ENCODE data around the gene CFAP91. TPM values are rescaled to one million over a fixed set of nuclear protein-coding genes. Genes with fewer than 3 reads are reported as not detected.

The CFAP91 gene
- total RNA-seq, 2 experiments from 2014 or later, result not detected

DNA sequence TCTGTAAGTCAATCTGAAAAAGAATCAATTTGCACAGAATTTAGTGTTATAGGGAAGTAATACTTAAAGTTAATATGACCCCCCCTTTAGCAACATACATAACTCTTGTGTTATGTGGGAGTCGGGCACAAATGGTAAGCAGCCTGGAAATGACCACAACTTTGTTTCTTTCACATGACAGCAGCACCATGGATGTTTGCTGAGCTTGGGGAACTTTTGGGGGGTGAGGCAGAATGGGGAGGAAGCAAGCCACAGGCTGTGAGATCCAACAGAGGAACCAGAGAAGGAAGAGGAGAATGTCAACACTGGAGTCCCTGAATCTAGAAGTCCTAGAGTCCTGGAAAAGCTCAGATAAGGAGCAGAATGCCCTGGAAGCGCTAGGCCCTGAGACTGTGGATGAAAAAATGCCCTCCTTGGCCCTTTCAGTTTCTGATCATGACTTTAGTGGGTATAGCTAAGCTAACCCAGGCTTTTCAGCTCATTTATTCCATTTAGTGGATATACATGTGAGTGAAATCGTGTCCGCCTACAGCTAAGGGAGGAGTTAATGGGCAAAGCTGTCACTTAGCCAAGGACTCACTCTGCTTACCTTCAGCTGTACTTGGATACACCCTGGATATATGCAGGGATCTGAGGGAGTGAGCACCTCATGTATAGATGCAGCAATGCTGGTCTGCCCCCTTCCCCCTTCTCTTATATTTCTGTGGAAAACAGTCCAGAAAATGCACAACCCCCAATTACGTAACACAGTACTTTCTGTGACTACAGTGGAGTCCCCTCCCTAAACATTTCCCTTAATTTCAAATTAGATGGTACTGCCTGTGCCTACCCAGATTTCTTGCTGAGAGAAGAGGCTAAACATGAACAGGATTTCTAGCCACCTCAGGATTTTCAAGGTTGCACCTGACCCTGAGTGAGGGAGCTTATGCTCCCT is 39.1 kb downstream of the CFAP91 start:
- ChIA-PET POLR2A (no interaction called here), CTCF (interaction anchor here (1.5 kb wide), 1 partner anchor 9 kb away, joined by 4 read pairs; no protein-coding TSS in a partner anchor)
- Mint-ChIP-seq H3K27me3 (peaks cover 64% of the 10 kb centered on the region), H3K4me1 (ENCODE audit: low read depth) (no peaks in the 10 kb centered on the region), H3K4me3 (no peak overlapping the region), H3K9me3 (no peaks in the 10 kb centered on the region), H3K36me3 (ENCODE audit: low read depth) (no peaks in the 10 kb centered on the region), H3K27ac (no peak overlapping the region)
- Histone ChIP-seq H3K4me1 (ENCODE audit: insufficient read depth, low read length) (no peaks in the 10 kb centered on the region), H3K9me3 (ENCODE audit: control insufficient read depth in 1 of 2, insufficient read depth in 1 of 2, low read length in 2 of 2) (no peaks in the 10 kb centered on the region), H3K27me3 (ENCODE audit: control insufficient read depth in 1 of 2, insufficient read depth in 2 of 2, low read length in 2 of 2) (peaks cover 6 to 7% of the 10 kb centered on the region in 2 experiments), H3K27ac (ENCODE audit: low read depth in 1 of 2, low read length in 2 of 2) (no peak overlapping the region), H3K4me3 (ENCODE audit: low read length) (no peak overlapping the region), H3K36me3 (ENCODE audit: insufficient read depth, low read length) (no peaks in the 10 kb centered on the region)
- ATAC-seq (ENCODE audit: poor library complexity) (no peak), DNase-seq (no peak)
- intact Hi-C loops (cut with DNase I, micrococcal nuclease), result no loop called here
- TF ChIP-seq, protein P1, sequence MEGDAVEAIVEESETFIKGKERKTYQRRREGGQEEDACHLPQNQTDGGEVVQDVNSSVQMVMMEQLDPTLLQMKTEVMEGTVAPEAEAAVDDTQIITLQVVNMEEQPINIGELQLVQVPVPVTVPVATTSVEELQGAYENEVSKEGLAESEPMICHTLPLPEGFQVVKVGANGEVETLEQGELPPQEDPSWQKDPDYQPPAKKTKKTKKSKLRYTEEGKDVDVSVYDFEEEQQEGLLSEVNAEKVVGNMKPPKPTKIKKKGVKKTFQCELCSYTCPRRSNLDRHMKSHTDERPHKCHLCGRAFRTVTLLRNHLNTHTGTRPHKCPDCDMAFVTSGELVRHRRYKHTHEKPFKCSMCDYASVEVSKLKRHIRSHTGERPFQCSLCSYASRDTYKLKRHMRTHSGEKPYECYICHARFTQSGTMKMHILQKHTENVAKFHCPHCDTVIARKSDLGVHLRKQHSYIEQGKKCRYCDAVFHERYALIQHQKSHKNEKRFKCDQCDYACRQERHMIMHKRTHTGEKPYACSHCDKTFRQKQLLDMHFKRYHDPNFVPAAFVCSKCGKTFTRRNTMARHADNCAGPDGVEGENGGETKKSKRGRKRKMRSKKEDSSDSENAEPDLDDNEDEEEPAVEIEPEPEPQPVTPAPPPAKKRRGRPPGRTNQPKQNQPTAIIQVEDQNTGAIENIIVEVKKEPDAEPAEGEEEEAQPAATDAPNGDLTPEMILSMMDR (IDR thresholded peaks at IDR 0.05), result no peak

- Mint-ChIP-seq H3K9me3 (no peaks in the 10 kb centered on the region), H3K27me3 (peaks cover 61% of the 10 kb centered on the region)
- CTCF ChIA-PET, result no interaction called here
These were observed 41.1 kb downstream of the CFAP91 start for GRCh38 chr3:119743921-119744320.

DNA sequence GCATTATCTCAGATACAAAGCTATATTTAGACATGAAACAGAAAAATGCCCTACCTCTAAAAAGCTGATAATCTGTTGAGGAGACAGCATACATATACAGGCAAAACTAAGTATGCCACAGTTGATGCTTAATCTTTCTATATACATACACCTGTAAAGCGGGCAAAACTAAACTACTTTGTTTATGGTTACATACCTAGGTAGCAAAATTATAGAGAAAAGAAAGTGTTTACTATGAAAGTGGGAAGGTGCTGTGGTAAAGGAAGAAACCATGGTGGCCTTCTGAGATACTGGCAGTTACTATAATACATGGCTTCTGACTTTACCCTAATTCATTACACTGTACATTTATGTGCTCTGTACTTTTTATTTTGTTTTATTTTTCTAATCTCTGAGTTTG is 43.1 kb downstream of the CFAP91 start:
- Mint-ChIP-seq H3K4me3 (no peak overlapping the region), H3K4me1 (ENCODE audit: low read depth) (no peaks in the 10 kb centered on the region), H3K9me3 (no peaks in the 10 kb centered on the region), H3K36me3 (ENCODE audit: low read depth) (no peaks in the 10 kb centered on the region), H3K27ac (no peak overlapping the region), H3K27me3 (peaks cover 62% of the 10 kb centered on the region)
- Histone ChIP-seq H3K4me1 (ENCODE audit: insufficient read depth, low read length) (no peaks in the 10 kb centered on the region), H3K36me3 (ENCODE audit: insufficient read depth, low read length) (no peaks in the 10 kb centered on the region), H3K4me3 (ENCODE audit: low read length) (no peak overlapping the region), H3K27ac (ENCODE audit: low read depth in 1 of 2, low read length in 2 of 2) (no peak overlapping the region), H3K27me3 (ENCODE audit: control insufficient read depth in 1 of 2, insufficient read depth in 2 of 2, low read length in 2 of 2) (peaks cover 3 to 17% of the 10 kb centered on the region in 2 experiments), H3K9me3 (ENCODE audit: control insufficient read depth in 1 of 2, insufficient read depth in 1 of 2, low read length in 2 of 2) (no peaks in the 10 kb centered on the region)
- TF ChIP-seq, protein P1 (IDR thresholded peaks at IDR 0.05), result no peak
- DNase-seq (no peak), ATAC-seq (ENCODE audit: poor library complexity) (no peak)
- intact Hi-C loops (cut with DNase I, micrococcal nuclease), result no loop called here
- ChIA-PET POLR2A (no interaction called here), CTCF (no interaction called here)

More at GRCh38 chr3:119743921-119744320, 41.1 kb downstream of the CFAP91 start:
- no peak for ATAC-seq (ENCODE audit: poor library complexity)
- Mint-ChIP-seq H3K4me1 (ENCODE audit: low read depth) (no peaks in the 10 kb centered on the region), H3K4me3 (no peak overlapping the region), H3K36me3 (ENCODE audit: low read depth) (no peaks in the 10 kb centered on the region), H3K27ac (no peak overlapping the region)
- DNase-seq, result no peak
- intact Hi-C loops (cut with DNase I, micrococcal nuclease), result no loop called here
- Histone ChIP-seq H3K9me3 (ENCODE audit: control insufficient read depth in 1 of 2, insufficient read depth in 1 of 2, low read length in 2 of 2) (no peaks in the 10 kb centered on the region), H3K4me3 (ENCODE audit: low read length) (no peak overlapping the region), H3K27me3 (ENCODE audit: control insufficient read depth in 1 of 2, insufficient read depth in 2 of 2, low read length in 2 of 2) (peaks cover 7 to 10% of the 10 kb centered on the region in 2 experiments), H3K4me1 (ENCODE audit: insufficient read depth, low read length) (no peaks in the 10 kb centered on the region), H3K36me3 (ENCODE audit: insufficient read depth, low read length) (no peaks in the 10 kb centered on the region), H3K27ac (ENCODE audit: low read depth in 1 of 2, low read length in 2 of 2) (no peak overlapping the region)
- POLR2A ChIA-PET, result no interaction called here
- TF ChIP-seq, protein P1 (IDR thresholded peaks at IDR 0.05), result no peak
